ENCODE measurements around the gene ANKRD36. TPM values are rescaled to one million over a fixed set of nuclear protein-coding genes. Genes with fewer than 3 reads are reported as not detected.
"Not testable (repeated sequence)": the region's sequence is repeated elsewhere in the genome, so short reads cannot be mapped to it uniquely, and the experiment has no call there.

Gene ANKRD36
- total and polyA plus RNA-seq, 2 donors (not counting 1 experiment from before 2014, with no cell fraction given) = 3.7 to 23.3 TPM

DNA sequence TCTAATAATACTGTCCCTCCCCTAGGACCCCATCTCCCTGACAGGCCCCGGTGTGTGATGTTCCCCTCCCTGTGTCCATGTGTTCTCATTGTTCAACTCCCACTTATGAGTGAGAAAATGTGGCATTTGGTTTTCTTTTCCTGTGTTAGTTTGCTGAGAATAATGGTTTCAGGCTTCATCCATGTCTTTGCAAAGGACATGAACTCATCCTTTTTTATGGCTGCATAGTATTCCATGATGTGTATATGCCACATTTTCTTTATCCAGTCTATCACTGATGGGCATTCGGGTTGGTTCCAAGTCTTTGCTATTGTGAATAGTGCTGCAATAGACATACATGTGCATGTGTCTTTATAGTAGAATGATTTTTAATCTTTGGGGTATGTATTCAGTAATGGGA, 55.6 kb downstream of the ANKRD36 start:
- not testable (repeated sequence) for DNase-seq (ENCODE audit: low read depth in 2 of 2); H3K9ac ChIP-seq (ENCODE audit: insufficient read depth, low read length); H3K27me3 ChIP-seq (ENCODE audit: control insufficient read depth, insufficient read depth, low read length); H3K4me1 ChIP-seq (ENCODE audit: control insufficient read depth, extremely low read depth, insufficient read depth, low read length); H3K9me3 ChIP-seq (ENCODE audit: control insufficient read depth, insufficient read depth, low read depth, low read length); H3K4me2 ChIP-seq (ENCODE audit: extremely low read depth, insufficient read depth, low read length); H3K79me2 ChIP-seq (ENCODE audit: control insufficient read depth, insufficient read depth, low read length); H4K20me1 ChIP-seq (ENCODE audit: control insufficient read depth, extremely low read depth, insufficient read depth, low read length); H3K4me3 ChIP-seq (replicated peaks in 1 of 4; ENCODE audit: control extremely low read depth in 1 of 4, insufficient read depth in 1 of 4, low read depth in 3 of 4, low read length in 4 of 4); H3K36me3 ChIP-seq (ENCODE audit: control insufficient read depth, insufficient read depth, low read length); H3K27ac ChIP-seq (ENCODE audit: insufficient read depth, low read length); H2AFZ ChIP-seq (ENCODE audit: low read length)

DNA sequence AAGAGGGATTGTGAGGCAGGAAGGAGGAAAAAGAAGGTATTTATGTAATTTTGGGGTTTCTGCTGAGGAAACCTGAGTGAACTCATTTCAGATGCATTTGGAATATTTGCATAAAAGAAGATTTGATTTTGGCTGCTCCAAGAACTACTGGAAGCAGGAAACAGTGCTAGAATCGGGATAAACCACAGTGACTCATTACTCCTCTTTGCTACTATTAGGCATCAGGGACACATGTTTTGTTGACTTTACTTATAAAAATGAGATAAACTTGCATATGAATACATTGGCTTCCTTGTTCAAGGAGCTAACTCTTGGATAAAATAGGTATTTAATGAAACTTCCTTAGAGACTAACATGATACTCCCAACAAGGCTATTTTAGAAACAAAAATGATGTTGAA, 67.4 kb downstream of the ANKRD36 start:
- not testable (repeated sequence) for H3K27me3 ChIP-seq (ENCODE audit: control insufficient read depth, insufficient read depth, low read length)
- peak; percentile 51 to 71 for DNase-seq (ENCODE audit: low read depth in 2 of 2)

GRCh38 chr2:97195349-97195748, 82.4 kb downstream of the ANKRD36 start:
- H3K27me3 ChIP-seq (ENCODE audit: control insufficient read depth, insufficient read depth, low read length); H3K36me3 ChIP-seq (ENCODE audit: control insufficient read depth, insufficient read depth, low read length); H2AFZ ChIP-seq (ENCODE audit: low read length); H3K4me3 ChIP-seq (replicated peaks in 1 of 4; ENCODE audit: control extremely low read depth in 1 of 4, insufficient read depth in 1 of 4, low read depth in 3 of 4, low read length in 4 of 4); H3K4me2 ChIP-seq (ENCODE audit: extremely low read depth, insufficient read depth, low read length); H3K9me3 ChIP-seq (ENCODE audit: control insufficient read depth, insufficient read depth, low read depth, low read length); H3K9ac ChIP-seq (ENCODE audit: insufficient read depth, low read length); H3K4me1 ChIP-seq (ENCODE audit: control insufficient read depth, extremely low read depth, insufficient read depth, low read length); H3K79me2 ChIP-seq (ENCODE audit: control insufficient read depth, insufficient read depth, low read length); H3K27ac ChIP-seq (ENCODE audit: insufficient read depth, low read length); H4K20me1 ChIP-seq (ENCODE audit: control insufficient read depth, extremely low read depth, insufficient read depth, low read length): not testable (repeated sequence)
- DNase-seq (ENCODE audit: low read depth in 2 of 2) = peak; percentile 80 to 84

More for the DNA sequence above, 67.4 kb downstream of the ANKRD36 start:
- not testable (repeated sequence) for H3K36me3 ChIP-seq (ENCODE audit: control insufficient read depth, insufficient read depth, low read length); H3K27ac ChIP-seq (ENCODE audit: insufficient read depth, low read length); H2AFZ ChIP-seq (ENCODE audit: low read length); H3K4me3 ChIP-seq (replicated peaks in 1 of 4; ENCODE audit: control extremely low read depth in 1 of 4, insufficient read depth in 1 of 4, low read depth in 3 of 4, low read length in 4 of 4); H3K9me3 ChIP-seq (ENCODE audit: control insufficient read depth, insufficient read depth, low read depth, low read length); H3K4me2 ChIP-seq (ENCODE audit: extremely low read depth, insufficient read depth, low read length); H3K9ac ChIP-seq (ENCODE audit: insufficient read depth, low read length); H3K4me1 ChIP-seq (ENCODE audit: control insufficient read depth, extremely low read depth, insufficient read depth, low read length); H3K79me2 ChIP-seq (ENCODE audit: control insufficient read depth, insufficient read depth, low read length); H4K20me1 ChIP-seq (ENCODE audit: control insufficient read depth, extremely low read depth, insufficient read depth, low read length)

- not testable (repeated sequence) for H3K9me3 ChIP-seq (ENCODE audit: control insufficient read depth, insufficient read depth, low read depth, low read length); H3K4me3 ChIP-seq (replicated peaks in 1 of 4; ENCODE audit: control extremely low read depth in 1 of 4, insufficient read depth in 1 of 4, low read depth in 3 of 4, low read length in 4 of 4); H3K27me3 ChIP-seq (ENCODE audit: control insufficient read depth, insufficient read depth, low read length); H3K79me2 ChIP-seq (ENCODE audit: control insufficient read depth, insufficient read depth, low read length); H4K20me1 ChIP-seq (ENCODE audit: control insufficient read depth, extremely low read depth, insufficient read depth, low read length); H3K36me3 ChIP-seq (ENCODE audit: control insufficient read depth, insufficient read depth, low read length); H3K9ac ChIP-seq (ENCODE audit: insufficient read depth, low read length); H3K4me2 ChIP-seq (ENCODE audit: extremely low read depth, insufficient read depth, low read length); H2AFZ ChIP-seq (ENCODE audit: low read length); H3K27ac ChIP-seq (ENCODE audit: insufficient read depth, low read length); H3K4me1 ChIP-seq (ENCODE audit: control insufficient read depth, extremely low read depth, insufficient read depth, low read length)
- peak; percentile 23 to 56 for DNase-seq (ENCODE audit: low read depth in 2 of 2)
These were observed 84.3 kb downstream of the ANKRD36 start for GRCh38 chr2:97197251-97197650.

GRCh38 chr2:97200887-97201286, 87.9 kb downstream of the ANKRD36 start:
- DNase-seq (ENCODE audit: low read depth in 2 of 2) = peak in 1 of 2 donors; percentile 48

DNA sequence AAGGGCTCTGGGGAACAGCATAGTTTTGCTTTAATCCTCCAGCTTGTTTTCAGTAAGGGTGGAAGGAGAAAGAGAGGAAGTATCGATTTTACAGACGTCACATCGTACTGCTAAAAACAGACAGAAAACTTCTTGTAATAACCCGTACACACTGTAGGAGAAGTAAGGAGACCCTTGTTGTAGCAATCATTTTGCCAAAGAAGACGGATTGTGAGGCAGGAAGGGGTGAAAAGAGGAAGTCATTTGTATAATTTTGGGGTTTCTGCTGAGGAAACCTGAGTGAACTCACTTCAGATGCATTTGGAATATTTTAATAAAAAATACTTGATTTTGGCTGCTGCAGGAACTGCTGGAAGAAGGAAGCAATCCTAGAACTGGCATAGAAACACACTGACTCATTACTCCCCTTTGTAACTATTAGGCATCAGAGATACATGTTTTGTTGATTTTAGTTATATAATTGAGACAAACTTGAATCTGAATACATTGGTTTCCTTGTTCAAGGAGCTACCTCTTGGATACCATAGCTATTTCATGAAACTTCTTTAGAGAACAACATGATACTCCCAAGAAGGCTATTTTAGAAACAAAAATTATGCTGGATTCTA, 89.8 kb downstream of the ANKRD36 start:
- H4K20me1 ChIP-seq (ENCODE audit: control insufficient read depth, extremely low read depth, insufficient read depth, low read length); H3K79me2 ChIP-seq (ENCODE audit: control insufficient read depth, insufficient read depth, low read length); H3K4me3 ChIP-seq (replicated peaks in 1 of 4; ENCODE audit: control extremely low read depth in 1 of 4, insufficient read depth in 1 of 4, low read depth in 3 of 4, low read length in 4 of 4); H3K27ac ChIP-seq (ENCODE audit: insufficient read depth, low read length); H2AFZ ChIP-seq (ENCODE audit: low read length); H3K9me3 ChIP-seq (ENCODE audit: control insufficient read depth, insufficient read depth, low read depth, low read length); H3K9ac ChIP-seq (ENCODE audit: insufficient read depth, low read length); H3K36me3 ChIP-seq (ENCODE audit: control insufficient read depth, insufficient read depth, low read length); H3K27me3 ChIP-seq (ENCODE audit: control insufficient read depth, insufficient read depth, low read length); H3K4me2 ChIP-seq (ENCODE audit: extremely low read depth, insufficient read depth, low read length); H3K4me1 ChIP-seq (ENCODE audit: control insufficient read depth, extremely low read depth, insufficient read depth, low read length): not testable (repeated sequence)
- peak in 1 of 2 donors; percentile 36 for DNase-seq (ENCODE audit: low read depth in 2 of 2)

More at GRCh38 chr2:97200887-97201286, 87.9 kb downstream of the ANKRD36 start:
- H3K36me3 ChIP-seq (ENCODE audit: control insufficient read depth, insufficient read depth, low read length); H3K27ac ChIP-seq (ENCODE audit: insufficient read depth, low read length); H3K9me3 ChIP-seq (ENCODE audit: control insufficient read depth, insufficient read depth, low read depth, low read length); H3K27me3 ChIP-seq (ENCODE audit: control insufficient read depth, insufficient read depth, low read length); H2AFZ ChIP-seq (ENCODE audit: low read length); H3K9ac ChIP-seq (ENCODE audit: insufficient read depth, low read length); H3K4me2 ChIP-seq (ENCODE audit: extremely low read depth, insufficient read depth, low read length); H3K79me2 ChIP-seq (ENCODE audit: control insufficient read depth, insufficient read depth, low read length); H3K4me3 ChIP-seq (replicated peaks in 1 of 4; ENCODE audit: control extremely low read depth in 1 of 4, insufficient read depth in 1 of 4, low read depth in 3 of 4, low read length in 4 of 4); H3K4me1 ChIP-seq (ENCODE audit: control insufficient read depth, extremely low read depth, insufficient read depth, low read length); H4K20me1 ChIP-seq (ENCODE audit: control insufficient read depth, extremely low read depth, insufficient read depth, low read length): not testable (repeated sequence)

Measured in fibroblast of lung (primary cell).